HCT116 (cell line): ENCODE measurements around the gene GNAO1.

Source experiments
- ATF3 ChIP-seq: IDR thresholded peaks from 2 replicates; pipeline ENCODE4 v1.6.1; 2012
- CTCF ChIP-seq, 3 experiments: fragments of 200-600 bp in 1 of 3; sonication (generic) in 1 of 3; IDR thresholded peaks in 2 of 3; conservative IDR thresholded peaks in 1 of 3; 2 replicates each; pipeline ENCODE4 v1.5.1; 2012 to 2017; ENCODE audit warnings: low read depth in 2 of 3, low read length in 2 of 3, antibody characterized with exemption in 1 of 3, borderline replicate concordance in 1 of 3, control low read depth in 1 of 3, mild to moderate bottlenecking in 1 of 3, mixed read lengths in 1 of 3, mixed run types in 1 of 3, moderate library complexity in 1 of 3; ENCODE audit not compliant: insufficient read depth in 1 of 3
- EZH2 ChIP-seq: fragments of 200-600 bp; sonication (generic); IDR thresholded peaks from 2 replicates; pipeline ENCODE4 v1.6.1; 2017; ENCODE audit warnings: antibody characterized with exemption, mixed run types
- EZH2phosphoT487 ChIP-seq: fragments of 200-600 bp; IDR thresholded peaks from 2 replicates; pipeline ENCODE4 v1.6.1; 2018; ENCODE audit warnings: antibody characterized with exemption, borderline replicate concordance
- POLR2A ChIP-seq: IDR thresholded peaks from 2 replicates; pipeline ENCODE4 v1.7.0; 2011; ENCODE audit warnings: borderline replicate concordance; ENCODE audit not compliant: insufficient read depth, insufficient read length; ENCODE audit errors: extremely low read depth
- SP1 ChIP-seq: IDR thresholded peaks from 2 replicates; pipeline ENCODE4 v1.6.1; 2012; ENCODE audit warnings: low read depth

GRCh38 chr16:56302506-56302905 is 111.2 kb downstream of the GNAO1 start:
- no peak for TF ChIP-seq SP1
- no peak for TF ChIP-seq CTCF (IDR thresholded peaks at IDR 0.05 in 2 of 3, conservative IDR thresholded peaks at IDR 0.05 in 1 of 3; ENCODE audit: borderline replicate concordance in 1 of 3, insufficient read depth in 1 of 3, low read depth in 2 of 3, low read length in 2 of 3)
- no peak for TF ChIP-seq EZH2phosphoT487
- no peak for TF ChIP-seq POLR2A
- TF ChIP-seq ATF3: no peak
- no peak for TF ChIP-seq EZH2
